DMS114 treated with DMSO at 0.1 percent for 48 hours (cell line): ENCODE measurements around the gene CST9L.

Experiments
- DNase-seq: peaks from one replicate; lab custom pipeline; 2025; ENCODE audit not compliant: unreplicated experiment; lab: John Stamatoyannopoulos, UW

CST9L gene

GRCh38 chr20:23568320-23568970 is at the start of gene CST9L:
Gene CST9L (minus strand): TSS chr20:23568484. CDS start chr20:23568450, 34 bp downstream.
- no peak for DNase-seq

DNA sequence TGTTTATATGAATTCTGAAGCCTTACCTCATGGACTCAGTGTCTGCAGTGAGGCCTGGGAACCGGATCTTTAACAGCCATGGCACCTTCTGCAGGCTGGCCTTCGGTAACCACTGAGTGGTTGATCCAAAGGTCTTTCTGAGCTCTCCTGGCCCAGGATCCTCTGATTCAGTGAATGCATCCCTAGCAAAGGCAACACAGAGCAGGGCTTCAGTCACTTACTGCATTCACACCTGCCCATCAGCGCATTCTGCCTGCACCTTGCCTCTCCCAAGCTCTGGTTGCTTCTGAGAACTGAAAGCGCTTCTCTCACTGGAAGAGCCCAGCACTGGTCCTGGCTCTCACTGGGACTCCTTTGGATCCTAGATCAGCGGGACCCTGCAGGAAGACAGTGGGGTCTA is 45.9 kb upstream of the CST9L start:
- no peak for DNase-seq

DNA sequence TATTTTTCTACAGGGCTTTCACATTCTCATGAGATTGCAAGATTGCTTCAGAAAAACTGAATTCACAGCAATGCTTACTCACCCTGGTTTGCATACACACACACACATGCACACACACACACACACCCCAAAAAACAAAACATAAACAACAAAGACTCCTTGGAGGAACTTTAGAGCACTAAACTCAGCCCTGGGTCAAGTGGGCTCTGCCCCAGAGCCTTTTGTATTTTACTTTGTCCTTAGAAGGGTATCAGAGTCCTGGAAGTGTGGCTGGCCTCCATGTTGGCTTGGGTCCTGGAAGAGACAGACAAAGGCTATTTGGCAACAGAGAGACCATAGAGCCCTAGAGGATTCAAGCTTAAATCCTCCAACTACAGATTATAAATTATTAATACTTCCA is 45.4 kb upstream of the CST9L start:
- DNase-seq: no peak

GRCh38 chr20:23612396-23612795 is 44.1 kb upstream of the CST9L start:
- no peak for DNase-seq

- DNase-seq: no peak
These were observed 41.3 kb upstream of the CST9L start for GRCh38 chr20:23609486-23610109.

- DNase-seq: no peak
These were observed 40.1 kb upstream of the CST9L start for GRCh38 chr20:23608251-23608846.

DNA sequence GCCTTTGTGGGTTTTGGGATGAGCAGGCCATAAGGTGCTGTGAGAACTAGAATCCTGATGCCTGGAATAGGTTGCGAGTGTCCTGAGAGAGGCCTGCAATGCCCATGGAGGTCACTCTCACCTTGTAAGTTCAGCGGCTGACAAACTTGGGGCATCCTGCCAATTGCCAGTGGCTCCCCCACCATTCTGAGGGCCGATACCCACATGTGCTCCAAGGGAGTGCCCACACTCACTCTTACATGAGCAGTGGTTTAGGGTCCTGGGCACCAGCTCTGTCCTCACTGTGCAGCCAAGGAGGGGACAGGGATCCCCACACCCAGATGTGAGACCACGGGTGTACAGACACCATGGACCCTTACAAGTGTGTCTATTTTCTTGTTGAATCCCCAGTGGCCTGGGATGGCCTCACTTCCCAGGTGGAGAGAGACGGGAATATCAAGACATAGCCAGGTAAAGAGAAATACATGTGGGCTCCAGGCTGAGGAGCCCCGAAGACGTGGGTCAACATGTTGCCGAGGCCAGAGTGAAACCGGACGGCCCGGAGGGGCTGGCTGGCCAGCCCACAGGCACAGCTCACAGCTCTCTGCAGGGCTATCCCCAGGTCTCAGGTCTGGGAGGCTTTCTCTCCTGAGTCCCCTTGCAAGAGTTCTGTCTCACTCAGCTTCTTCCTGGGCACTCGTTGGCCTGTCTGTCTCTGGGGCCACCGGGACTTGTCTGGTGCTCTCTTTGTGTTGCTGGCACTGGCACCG is 39.4 kb upstream of the CST9L start:
- DNase-seq: no peak

- DNase-seq: peak; percentile 25
These were observed 38.4 kb upstream of the CST9L start for GRCh38 chr20:23606652-23607049.

- no peak for DNase-seq
These were observed 37.8 kb upstream of the CST9L start, which contains the start of gene CST9 for GRCh38 chr20:23605867-23606651. Gene CST9 (minus strand): TSS chr20:23605917. CDS start chr20:23605864, 53 bp downstream.

DNA sequence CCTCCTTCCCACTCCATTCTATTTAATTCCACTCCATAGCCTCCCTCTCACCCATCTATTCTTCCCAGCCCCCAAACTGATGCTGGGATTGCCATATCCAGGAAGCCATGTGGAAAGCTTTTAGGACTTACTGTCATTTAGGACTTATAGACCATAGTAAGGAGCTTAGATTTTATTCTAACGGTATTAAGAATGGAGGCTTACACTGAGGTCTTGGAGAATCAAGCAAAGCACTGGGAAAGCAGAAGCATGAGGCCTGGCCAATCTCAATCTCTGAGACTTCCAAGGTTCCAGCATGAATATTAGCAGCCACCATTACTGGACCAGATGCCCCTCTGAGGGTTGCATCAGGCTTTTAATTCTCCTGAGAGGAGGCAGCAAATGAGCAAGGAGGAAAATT is 36.0 kb upstream of the CST9L start:
- DNase-seq: no peak

GRCh38 chr20:23603321-23603720 is 35.0 kb upstream of the CST9L start:
- DNase-seq: no peak

DNA sequence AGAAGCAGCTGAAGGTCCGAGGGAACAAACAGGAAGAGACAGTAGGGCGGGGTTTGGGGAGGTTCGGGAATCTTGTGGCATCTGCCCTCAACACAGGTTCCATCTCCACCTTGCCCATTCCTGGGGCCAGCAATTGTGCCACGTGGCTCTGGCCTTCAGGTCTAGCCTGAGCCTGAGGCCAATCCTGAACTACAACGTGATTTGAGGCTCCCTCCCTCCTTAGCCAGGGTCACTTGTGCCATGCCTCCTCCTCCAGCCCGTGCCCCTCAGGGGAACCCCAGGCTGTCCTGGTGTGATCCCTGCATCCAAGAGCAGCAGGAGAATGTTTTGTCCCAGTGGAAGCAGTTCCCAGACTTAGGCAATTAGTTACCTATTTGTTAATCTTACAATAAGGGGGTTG is 34.4 kb upstream of the CST9L start:
- no peak for DNase-seq

- DNase-seq: no peak
These were observed 34.0 kb upstream of the CST9L start for GRCh38 chr20:23602241-23602640.

GRCh38 chr20:23601715-23602114 is 33.4 kb upstream of the CST9L start:
- no peak for DNase-seq

GRCh38 chr20:23598481-23598880 is 30.2 kb upstream of the CST9L start:
- no peak for DNase-seq

GRCh38 chr20:23596579-23597250 is 28.4 kb upstream of the CST9L start:
- no peak for DNase-seq

DNA sequence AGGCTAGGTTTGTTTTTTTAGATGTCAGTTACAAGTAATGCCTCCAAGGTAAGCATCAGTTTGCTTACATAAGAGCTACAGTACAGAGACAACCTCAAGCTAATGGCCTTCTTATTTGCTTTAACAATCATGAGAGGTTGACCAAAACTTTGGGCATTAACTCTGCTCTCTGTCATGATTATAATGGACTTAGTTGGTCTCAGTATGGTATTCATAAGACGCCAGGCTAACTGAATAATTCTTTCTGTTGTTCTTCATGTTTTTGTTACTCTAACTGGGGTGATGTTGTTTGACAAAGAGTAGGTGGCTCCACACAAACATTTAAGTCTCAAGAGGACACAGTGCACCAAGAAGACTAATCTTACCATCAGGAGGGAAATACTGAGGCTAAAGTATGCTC is 27.7 kb upstream of the CST9L start:
- DNase-seq: no peak

DNA sequence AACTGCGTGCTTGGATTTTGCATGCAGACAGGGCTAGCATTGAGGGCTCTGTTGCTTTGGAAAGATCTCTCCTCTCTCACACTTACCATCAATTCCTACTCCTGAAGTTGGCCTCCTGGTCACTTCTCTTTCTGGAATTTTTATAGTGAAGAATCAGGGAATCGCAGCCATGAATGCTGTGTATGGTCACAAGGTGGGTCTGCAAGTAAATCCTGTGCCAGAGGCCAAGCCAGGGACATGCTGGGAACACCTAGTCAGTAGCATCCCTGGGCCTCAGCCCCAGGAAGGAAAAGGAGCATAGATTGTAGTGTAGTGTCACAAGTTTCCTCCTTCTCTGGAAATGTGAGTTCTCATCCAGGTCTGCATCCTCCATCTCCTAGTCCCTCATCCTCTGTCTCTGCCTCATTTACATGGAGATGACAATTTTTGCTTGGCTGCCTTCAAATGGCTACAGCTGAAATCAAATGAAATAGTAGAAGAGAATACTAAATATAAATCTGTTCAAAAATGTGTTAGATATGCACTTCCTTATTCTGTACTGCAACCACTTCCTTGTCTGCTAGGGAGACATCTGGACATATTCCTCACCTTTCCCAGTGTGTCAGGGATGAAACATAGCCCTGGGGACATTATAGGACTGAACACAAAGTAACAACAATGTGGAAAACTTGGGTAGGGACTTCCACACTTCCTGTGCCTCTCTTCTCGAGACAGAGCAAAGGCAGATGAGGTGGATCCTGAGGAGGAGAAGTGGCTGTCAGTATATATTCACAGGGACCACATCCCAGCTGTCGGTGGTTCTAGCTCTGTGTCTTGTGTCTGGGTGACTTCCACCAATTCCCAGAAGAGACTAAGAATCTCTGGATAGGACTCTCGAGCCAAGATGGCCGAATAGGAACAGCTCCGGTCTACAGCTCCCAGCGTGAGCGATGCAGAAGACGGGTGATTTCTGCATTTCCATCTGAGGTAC is 20.4 kb upstream of the CST9L start:
- DNase-seq: no peak

- DNase-seq: no peak
These were observed 19.3 kb upstream of the CST9L start for GRCh38 chr20:23587631-23588030.
